ENCODE results near the gene MEGF8. TPM values are rescaled to one million over a fixed set of nuclear protein-coding genes. Genes with fewer than 3 reads are reported as not detected.

MEGF8 gene
- total and polyA plus RNA-seq, 9 of the 15 experiments (the other 6 are each of a cell fraction or from before 2014, with no cell fraction given), result 0.28 to 13.1 (median 3.0) TPM

- TF ChIP-seq ZFP30 (CRISPR knock-in tag; IDR thresholded peaks at IDR 0.05; ENCODE audit: borderline replicate concordance) (no peak), MYC (IDR thresholded peaks at IDR 0.05; ENCODE audit: low read depth, low read length) (peak; percentile 61; the same call in 1 of the 2 replicates), MYC (CRISPR knock-in tag; IDR thresholded peaks at IDR 0.05; ENCODE audit: borderline replicate concordance, low read depth) (no peak), PKNOX1 (IDR thresholded peaks at IDR 0.05) (peak; percentile 8; the same call in 1 of the 2 replicates), SUPT5H (IDR thresholded peaks at IDR 0.05) (peak; percentile 75), BACH1 (tag; IDR thresholded peaks at IDR 0.05) (no peak), ESRRB (CRISPR knock-in tag; IDR thresholded peaks at IDR 0.05; ENCODE audit: borderline replicate concordance) (no peak), NBN (IDR thresholded peaks at IDR 0.05; ENCODE audit: low read depth) (0 out of 2 replicates have a peak, but pooled peaks have one; percentile 2), KLF1 (tag; IDR thresholded peaks at IDR 0.05) (peak; percentile 75; the same call in 1 of the 2 replicates), ZNF407 (IDR thresholded peaks at IDR 0.05; ENCODE audit: low read depth) (no peak), SRF (CRISPR knock-in tag; IDR thresholded peaks at IDR 0.05) (peak; percentile 92 to 99), PHB (CRISPR knock-in tag; IDR thresholded peaks at IDR 0.05) (no peak), JUND (IDR thresholded peaks at IDR 0.05; ENCODE audit: borderline replicate concordance, low read depth, low read length) (peak; percentile 53), JUND (tag; IDR thresholded peaks at IDR 0.05; ENCODE audit: borderline replicate concordance, low read depth, low read length) (peak; percentile 29; the same call in 1 of the 3 replicates)
- TF ChIP-seq, protein P1, sequence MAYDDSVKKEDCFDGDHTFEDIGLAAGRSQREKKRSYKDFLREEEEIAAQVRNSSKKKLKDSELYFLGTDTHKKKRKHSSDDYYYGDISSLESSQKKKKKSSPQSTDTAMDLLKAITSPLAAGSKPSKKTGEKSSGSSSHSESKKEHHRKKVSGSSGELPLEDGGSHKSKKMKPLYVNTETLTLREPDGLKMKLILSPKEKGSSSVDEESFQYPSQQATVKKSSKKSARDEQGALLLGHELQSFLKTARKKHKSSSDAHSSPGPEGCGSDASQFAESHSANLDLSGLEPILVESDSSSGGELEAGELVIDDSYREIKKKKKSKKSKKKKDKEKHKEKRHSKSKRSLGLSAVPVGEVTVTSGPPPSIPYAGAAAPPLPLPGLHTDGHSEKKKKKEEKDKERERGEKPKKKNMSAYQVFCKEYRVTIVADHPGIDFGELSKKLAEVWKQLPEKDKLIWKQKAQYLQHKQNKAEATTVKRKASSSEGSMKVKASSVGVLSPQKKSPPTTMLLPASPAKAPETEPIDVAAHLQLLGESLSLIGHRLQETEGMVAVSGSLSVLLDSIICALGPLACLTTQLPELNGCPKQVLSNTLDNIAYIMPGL (CRISPR knock-in tag; IDR thresholded peaks at IDR 0.05), result no peak
- TF ChIP-seq, protein P2, sequence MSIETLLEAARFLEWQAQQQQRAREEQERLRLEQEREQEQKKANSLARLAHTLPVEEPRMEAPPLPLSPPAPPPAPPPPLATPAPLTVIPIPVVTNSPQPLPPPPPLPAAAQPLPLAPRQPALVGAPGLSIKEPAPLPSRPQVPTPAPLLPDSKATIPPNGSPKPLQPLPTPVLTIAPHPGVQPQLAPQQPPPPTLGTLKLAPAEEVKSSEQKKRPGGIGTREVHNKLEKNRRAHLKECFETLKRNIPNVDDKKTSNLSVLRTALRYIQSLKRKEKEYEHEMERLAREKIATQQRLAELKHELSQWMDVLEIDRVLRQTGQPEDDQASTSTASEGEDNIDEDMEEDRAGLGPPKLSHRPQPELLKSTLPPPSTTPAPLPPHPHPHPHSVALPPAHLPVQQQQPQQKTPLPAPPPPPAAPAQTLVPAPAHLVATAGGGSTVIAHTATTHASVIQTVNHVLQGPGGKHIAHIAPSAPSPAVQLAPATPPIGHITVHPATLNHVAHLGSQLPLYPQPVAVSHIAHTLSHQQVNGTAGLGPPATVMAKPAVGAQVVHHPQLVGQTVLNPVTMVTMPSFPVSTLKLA (conservative IDR thresholded peaks at IDR 0.05), result peak; percentile 39 to 58; a peak in 2 of 4 replicates
These were observed at the start of gene MEGF8 (continued) for GRCh38 chr19:42325308-42325895.

Measured in K562 (cell line).